ENCODE measurements around the gene KLHL7.

GRCh38 chr7:23181684-23182553 lies 76.3 kb downstream of the KLHL7 start, which contains the start of gene NUP42:
- TF ChIP-seq, protein P1, sequence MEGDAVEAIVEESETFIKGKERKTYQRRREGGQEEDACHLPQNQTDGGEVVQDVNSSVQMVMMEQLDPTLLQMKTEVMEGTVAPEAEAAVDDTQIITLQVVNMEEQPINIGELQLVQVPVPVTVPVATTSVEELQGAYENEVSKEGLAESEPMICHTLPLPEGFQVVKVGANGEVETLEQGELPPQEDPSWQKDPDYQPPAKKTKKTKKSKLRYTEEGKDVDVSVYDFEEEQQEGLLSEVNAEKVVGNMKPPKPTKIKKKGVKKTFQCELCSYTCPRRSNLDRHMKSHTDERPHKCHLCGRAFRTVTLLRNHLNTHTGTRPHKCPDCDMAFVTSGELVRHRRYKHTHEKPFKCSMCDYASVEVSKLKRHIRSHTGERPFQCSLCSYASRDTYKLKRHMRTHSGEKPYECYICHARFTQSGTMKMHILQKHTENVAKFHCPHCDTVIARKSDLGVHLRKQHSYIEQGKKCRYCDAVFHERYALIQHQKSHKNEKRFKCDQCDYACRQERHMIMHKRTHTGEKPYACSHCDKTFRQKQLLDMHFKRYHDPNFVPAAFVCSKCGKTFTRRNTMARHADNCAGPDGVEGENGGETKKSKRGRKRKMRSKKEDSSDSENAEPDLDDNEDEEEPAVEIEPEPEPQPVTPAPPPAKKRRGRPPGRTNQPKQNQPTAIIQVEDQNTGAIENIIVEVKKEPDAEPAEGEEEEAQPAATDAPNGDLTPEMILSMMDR (IDR thresholded peaks at IDR 0.05) = no peak
- TF ChIP-seq POLR2AphosphoS5 (IDR thresholded peaks at IDR 0.05) (peak; percentile 45 to 92 (median 91)), EP300 (IDR thresholded peaks at IDR 0.05) (no peak), POLR2A (IDR thresholded peaks at IDR 0.05) (peak in 1 of 2 donors; percentile 48)

Data from suprapubic skin (tissue), 4 donors.